Left lung (tissue), 10 donors: ENCODE data around the gene NFIX. TPM values are rescaled to one million over a fixed set of nuclear protein-coding genes. Genes with fewer than 3 reads are reported as not detected.

ENCODE experiments used
- ATAC-seq: fragments of 200-7000 bp; cut with Tn5 transposase; one replicate; pipeline ENCODE4 v1.9.1; 2020; ENCODE audit warnings: moderate library complexity
- DNase-seq, 4 donors: peaks; one replicate each; pipeline ENCODE4 v3.0.0-alpha.2; 2013 to 2020
- H3K27ac ChIP-seq, 2 donors: fragments of 200-600 bp; sonication (generic) in 1 of 2; one replicate each; pipeline versions ENCODE4 v1.5.0 to v1.8.0; 2020 to 2021
- H3K27me3 ChIP-seq, 2 donors: fragments of 200-600 bp; sonication (generic) in 1 of 2; one replicate each; pipeline versions ENCODE4 v1.5.0 to v1.8.0; 2020 to 2021
- H3K36me3 ChIP-seq, 2 donors: fragments of 200-600 bp; sonication (generic) in 1 of 2; one replicate each; pipeline versions ENCODE4 v1.5.0 to v1.8.0; 2020 to 2021
- H3K4me1 ChIP-seq, 2 donors: fragments of 200-600 bp; one replicate each; pipeline ENCODE4 v1.8.0; 2021
- H3K4me3 ChIP-seq, 2 donors: fragments of 200-600 bp; sonication (generic) in 1 of 2; one replicate each; pipeline versions ENCODE4 v1.5.0 to v1.8.0; 2020 to 2021; ENCODE audit warnings: mild to moderate bottlenecking in 1 of 2
- H3K9me3 ChIP-seq, 2 donors: fragments of 200-600 bp; sonication (generic) in 1 of 2; one replicate each; pipeline versions ENCODE4 v1.5.0 to v1.8.0; 2020 to 2021
- CTCF ChIP-seq, 2 donors: fragments of 200-600 bp; sonication (generic) in 1 of 2; IDR thresholded peaks; one replicate each; pipeline versions ENCODE4 v1.5.0 to v1.8.0; 2021; ENCODE audit warnings: antibody characterized with exemption in 2 of 2
- intact Hi-C, 2 donors: fragments of 100-400 bp; cut with DNase I; formaldehyde crosslinking; loops; one replicate each; pipeline versions ENCODE4 v1.11.2 to v1.14.2; 2022
- polyA plus RNA-seq, 6 donors: library from polyadenylated mRNA; unstranded; fragments of 120-200 nt; gene quantifications; one replicate each; pipeline ENCODE4 v1.2.1, GENCODE V29; 2013; ENCODE audit not compliant: insufficient read length in 6 of 6
- total RNA-seq, 2 donors: library from RNA; stranded (reverse); fragmentation: NEBNext Ultra II Directional; extraction: Animal tissue kit (Norgen Biotek cat#: 25700); gene quantifications; one replicate each; pipeline ENCODE4 v1.2.1, GENCODE V29; 2021
- donor health status: DM: no; HTN: yes; CAD: no.
- donor health status: DM: no; HTN: no; CAD: no.

NFIX gene
- total and polyA plus RNA-seq, 8 donors: 92.6 to 237 (median 123) TPM

- ATAC-seq: no peak
- TF ChIP-seq CTCF (IDR thresholded peaks at IDR 0.05): no peak
- intact Hi-C loops: no loop called here
- H3K4me3 ChIP-seq: no peak overlapping the region
- H3K9me3 ChIP-seq: no peaks in the 10 kb centered on the region
- no peaks in the 10 kb centered on the region for H3K36me3 ChIP-seq
- no peak overlapping the region for H3K27ac ChIP-seq
- no peak for DNase-seq
- no peaks in the 10 kb centered on the region for H3K27me3 ChIP-seq
- H3K4me1 ChIP-seq: peaks cover 8 to 45% of the 10 kb centered on the region in 2 donors
Measured at GRCh38 chr19:13066226-13066625, 71.0 kb downstream of the NFIX start.

GRCh38 chr19:13066933-13067807 is 71.9 kb downstream of the NFIX start:
- peaks cover 0 to 36% of the 10 kb centered on the region in 2 donors for H3K4me1 ChIP-seq
- H3K9me3 ChIP-seq: no peaks in the 10 kb centered on the region
- intact Hi-C loops: no loop called here
- H3K27me3 ChIP-seq: no peaks in the 10 kb centered on the region
- no peak overlapping the region for H3K27ac ChIP-seq
- TF ChIP-seq CTCF (IDR thresholded peaks at IDR 0.05): no peak
- no peak overlapping the region for H3K4me3 ChIP-seq
- H3K36me3 ChIP-seq: no peaks in the 10 kb centered on the region
- DNase-seq (no peak), ATAC-seq (no peak)

- DNase-seq (no peak), ATAC-seq (peak; percentile 20)
- Histone ChIP-seq H3K9me3 (no peaks in the 10 kb centered on the region), H3K36me3 (no peaks in the 10 kb centered on the region), H3K4me3 (no peak overlapping the region), H3K27ac (peak overlapping the region in 1 of 2 donors; percentile 28), H3K4me1 (peaks cover 0 to 25% of the 10 kb centered on the region in 2 donors), H3K27me3 (no peaks in the 10 kb centered on the region)
- intact Hi-C loops: no loop called here
- TF ChIP-seq CTCF (IDR thresholded peaks at IDR 0.05): no peak
Measured at GRCh38 chr19:13068085-13068846, 73.0 kb downstream of the NFIX start.

- intact Hi-C loops: no loop called here
- Histone ChIP-seq H3K9me3 (no peaks in the 10 kb centered on the region), H3K27me3 (no peaks in the 10 kb centered on the region), H3K4me3 (no peak overlapping the region), H3K4me1 (peaks cover 0 to 19% of the 10 kb centered on the region in 2 donors), H3K36me3 (peaks cover 0 to 8% of the 10 kb centered on the region in 2 donors), H3K27ac (no peak overlapping the region)
- ATAC-seq: no peak
- no peak for DNase-seq
- no peak for TF ChIP-seq CTCF (IDR thresholded peaks at IDR 0.05)
Measured at GRCh38 chr19:13069415-13070359, 74.4 kb downstream of the NFIX start.
